HepG2 (cell line): ENCODE data around the gene ARHGEF4. TPM values are rescaled to one million over a fixed set of nuclear protein-coding genes. Genes with fewer than 3 reads are reported as not detected.

ENCODE experiments used
- DNMT3B ChIP-seq: conservative IDR thresholded peaks from 2 replicates; pipeline ENCODE4 v1.6.1; 2016; ENCODE audit warnings: missing biosample characterization, control low read depth
- KDM3A ChIP-seq: IDR thresholded peaks from 2 replicates; pipeline ENCODE4 v1.6.1; 2018; ENCODE audit warnings: low read depth, missing compliant biosample characterization
- MATR3 ChIP-seq: sonication (generic); formaldehyde crosslinking; IDR thresholded peaks from 2 replicates; pipeline ENCODE4 v1.4.0; 2020; ENCODE audit warnings: missing genetic modification reagents
- NR2C2 ChIP-seq: sonication (generic); formaldehyde crosslinking; IDR thresholded peaks from 2 replicates; pipeline ENCODE4 v1.4.0; 2020; ENCODE audit warnings: missing genetic modification reagents, mild to moderate bottlenecking, moderate library complexity, borderline replicate concordance
- PHF5A ChIP-seq: IDR thresholded peaks from one replicate; pipeline ENCODE4 v1.6.1; 2018; ENCODE audit warnings: low read depth, missing genetic modification reagents; ENCODE audit not compliant: unreplicated experiment
- RFX5 ChIP-seq: IDR thresholded peaks from 2 replicates; pipeline ENCODE4 v1.6.1; 2011; ENCODE audit warnings: low read depth, low read length, improper control_type of control experiment
- SIX1 ChIP-seq: sonication (generic); formaldehyde crosslinking; IDR thresholded peaks from 2 replicates; pipeline ENCODE4 v1.4.0; 2020; ENCODE audit warnings: missing genetic modification reagents, borderline replicate concordance
- ZNF20 ChIP-seq: sonication (generic); formaldehyde crosslinking; IDR thresholded peaks from 2 replicates; pipeline ENCODE4 v1.4.0; 2020; ENCODE audit warnings: mild to moderate bottlenecking, moderate library complexity, missing genetic modification reagents
- ZNF331 ChIP-seq: sonication (generic); formaldehyde crosslinking; IDR thresholded peaks from 2 replicates; pipeline ENCODE4 v1.4.0; 2020; ENCODE audit warnings: missing genetic modification reagents
- ZNF615 ChIP-seq: sonication (generic); formaldehyde crosslinking; IDR thresholded peaks from 2 replicates; pipeline ENCODE4 v1.5.0; 2020; ENCODE audit warnings: mild to moderate bottlenecking, missing genetic modification reagents, borderline replicate concordance
- ZSCAN25 ChIP-seq: sonication (generic); formaldehyde crosslinking; IDR thresholded peaks from 2 replicates; pipeline ENCODE4 v1.8.0; 2022; ENCODE audit warnings: mild to moderate bottlenecking, missing genetic modification reagents
- ZSCAN31 ChIP-seq: sonication (generic); formaldehyde crosslinking; IDR thresholded peaks from 2 replicates; pipeline ENCODE4 v1.5.0; 2020; ENCODE audit warnings: low read depth, mild to moderate bottlenecking, missing genetic modification reagents
- polyA plus RNA-seq, 8 experiments: library from polyadenylated mRNA; depleted of rRNA in 3 of 8; stranded (reverse) in 7 of 8; unstranded in 1 of 8; fragments of >200 nt; fragmentation: Illumina TruSeq in 4 of 8; extraction: Trizol in 4 of 8; gene quantifications; 2 replicates each; pipeline versions ENCODE4 v1.2.1 to v1.2.3, GENCODE V29; 2011 to 2016; ENCODE audit warnings: low read depth in 4 of 8, missing spikeins in 1 of 8, mixed read lengths in 1 of 8; ENCODE audit not compliant: insufficient read depth in 1 of 8
- total RNA-seq, 5 experiments: library from RNA; depleted of rRNA; stranded (reverse); fragments of >200 nt; fragmentation: Illumina TruSeq; extraction: Trizol; gene quantifications; 2 replicates each; pipeline ENCODE4 v1.2.3, GENCODE V29; 2016; ENCODE audit warnings: low read depth in 1 of 5
- TF ChIP-seq, protein P1 (sequence below): sonication (generic); formaldehyde crosslinking; IDR thresholded peaks from 2 replicates; pipeline ENCODE4 v1.4.0; 2020; ENCODE audit warnings: missing genetic modification reagents, low read depth, mild to moderate bottlenecking, borderline replicate concordance
- TF ChIP-seq, protein P2 (sequence below): sonication (generic); formaldehyde crosslinking; IDR thresholded peaks from 2 replicates; pipeline ENCODE4 v1.4.0; 2020; ENCODE audit warnings: mild to moderate bottlenecking, low read depth, missing genetic modification reagents
- TF ChIP-seq, protein P3 (sequence below): sonication (generic); formaldehyde crosslinking; IDR thresholded peaks from 2 replicates; pipeline ENCODE4 v1.5.1; 2020; ENCODE audit warnings: mild to moderate bottlenecking, missing genetic modification reagents, borderline replicate concordance
- TF ChIP-seq, protein P4 (sequence below): sonication (generic); formaldehyde crosslinking; IDR thresholded peaks from 2 replicates; pipeline ENCODE4 v1.4.0; 2020; ENCODE audit warnings: missing genetic modification reagents, borderline replicate concordance

The ARHGEF4 gene
- total and polyA plus RNA-seq, 2 of the 13 experiments (the other 11 are each of a cell fraction or from before 2014, with no cell fraction given), result 0.11 to 0.13 TPM

DNA sequence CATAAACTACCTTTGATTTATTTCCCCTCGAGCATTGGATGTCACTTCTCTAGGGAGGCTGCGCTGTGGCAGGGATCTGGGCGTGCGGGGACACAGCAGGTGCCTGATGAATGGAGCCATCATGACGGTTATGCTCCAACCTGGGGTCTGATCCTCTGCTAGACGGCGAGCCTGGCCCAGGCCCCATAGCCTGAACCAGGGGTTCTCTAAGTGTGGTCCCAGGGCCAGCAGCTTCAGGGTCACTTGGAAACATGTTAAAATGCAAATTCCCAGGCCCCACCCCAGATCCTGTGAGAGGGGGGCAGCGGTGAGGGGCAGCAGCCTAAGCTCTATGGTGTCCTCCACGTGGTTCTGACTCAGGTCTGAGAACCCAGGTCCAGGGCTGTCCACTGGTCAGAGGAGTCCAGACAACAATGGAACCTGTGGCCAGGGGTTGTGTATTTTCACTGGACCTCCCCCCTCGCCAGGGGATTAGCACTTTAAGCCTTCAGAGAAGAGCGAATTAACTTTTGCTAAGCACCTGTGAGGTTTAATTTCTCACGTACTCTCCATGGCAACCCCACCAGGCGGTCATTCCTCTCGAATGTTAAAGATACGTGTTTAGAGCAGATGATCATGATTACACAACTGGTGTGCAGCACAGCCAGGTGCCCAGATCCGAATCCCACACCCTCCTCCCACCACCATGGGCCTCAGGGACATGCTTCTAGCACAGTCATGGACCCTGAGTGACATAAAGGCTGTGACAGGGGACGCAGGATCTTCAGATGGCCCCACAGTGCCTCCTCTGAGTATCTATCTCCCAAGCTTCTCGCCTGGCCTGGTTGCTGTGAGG is 1.6 kb upstream of the ARHGEF4 start (continued):
- TF ChIP-seq MATR3 (CRISPR knock-in tag) (no peak), SIX1 (no peak), KDM3A (CRISPR knock-in tag) (no peak), ZSCAN25 (CRISPR knock-in tag) (no peak), ZNF615 (CRISPR knock-in tag) (no peak), PHF5A (CRISPR knock-in tag) (no peak), ZSCAN31 (no peak), DNMT3B (CRISPR knock-in tag) (no peak), NR2C2 (CRISPR knock-in tag) (no peak), RFX5 (no peak), ZNF331 (no peak), ZNF20 (CRISPR knock-in tag) (no peak)
- TF ChIP-seq, protein P1, sequence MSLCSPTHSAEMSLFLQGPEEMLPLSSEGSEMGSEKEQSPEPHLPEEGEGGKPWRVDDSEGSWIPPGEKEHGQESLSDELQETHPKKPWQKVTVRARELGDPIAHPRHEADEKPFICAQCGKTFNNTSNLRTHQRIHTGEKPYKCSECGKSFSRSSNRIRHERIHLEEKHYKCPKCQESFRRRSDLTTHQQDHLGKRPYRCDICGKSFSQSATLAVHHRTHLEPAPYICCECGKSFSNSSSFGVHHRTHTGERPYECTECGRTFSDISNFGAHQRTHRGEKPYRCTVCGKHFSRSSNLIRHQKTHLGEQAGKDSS (CRISPR knock-in tag), result no peak
- TF ChIP-seq, protein P2, sequence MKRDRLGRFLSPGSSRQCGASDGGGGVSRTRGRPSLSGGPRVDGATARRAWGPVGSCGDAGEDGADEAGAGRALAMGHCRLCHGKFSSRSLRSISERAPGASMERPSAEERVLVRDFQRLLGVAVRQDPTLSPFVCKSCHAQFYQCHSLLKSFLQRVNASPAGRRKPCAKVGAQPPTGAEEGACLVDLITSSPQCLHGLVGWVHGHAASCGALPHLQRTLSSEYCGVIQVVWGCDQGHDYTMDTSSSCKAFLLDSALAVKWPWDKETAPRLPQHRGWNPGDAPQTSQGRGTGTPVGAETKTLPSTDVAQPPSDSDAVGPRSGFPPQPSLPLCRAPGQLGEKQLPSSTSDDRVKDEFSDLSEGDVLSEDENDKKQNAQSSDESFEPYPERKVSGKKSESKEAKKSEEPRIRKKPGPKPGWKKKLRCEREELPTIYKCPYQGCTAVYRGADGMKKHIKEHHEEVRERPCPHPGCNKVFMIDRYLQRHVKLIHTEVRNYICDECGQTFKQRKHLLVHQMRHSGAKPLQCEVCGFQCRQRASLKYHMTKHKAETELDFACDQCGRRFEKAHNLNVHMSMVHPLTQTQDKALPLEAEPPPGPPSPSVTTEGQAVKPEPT (CRISPR knock-in tag), result no peak
- TF ChIP-seq, protein P3, sequence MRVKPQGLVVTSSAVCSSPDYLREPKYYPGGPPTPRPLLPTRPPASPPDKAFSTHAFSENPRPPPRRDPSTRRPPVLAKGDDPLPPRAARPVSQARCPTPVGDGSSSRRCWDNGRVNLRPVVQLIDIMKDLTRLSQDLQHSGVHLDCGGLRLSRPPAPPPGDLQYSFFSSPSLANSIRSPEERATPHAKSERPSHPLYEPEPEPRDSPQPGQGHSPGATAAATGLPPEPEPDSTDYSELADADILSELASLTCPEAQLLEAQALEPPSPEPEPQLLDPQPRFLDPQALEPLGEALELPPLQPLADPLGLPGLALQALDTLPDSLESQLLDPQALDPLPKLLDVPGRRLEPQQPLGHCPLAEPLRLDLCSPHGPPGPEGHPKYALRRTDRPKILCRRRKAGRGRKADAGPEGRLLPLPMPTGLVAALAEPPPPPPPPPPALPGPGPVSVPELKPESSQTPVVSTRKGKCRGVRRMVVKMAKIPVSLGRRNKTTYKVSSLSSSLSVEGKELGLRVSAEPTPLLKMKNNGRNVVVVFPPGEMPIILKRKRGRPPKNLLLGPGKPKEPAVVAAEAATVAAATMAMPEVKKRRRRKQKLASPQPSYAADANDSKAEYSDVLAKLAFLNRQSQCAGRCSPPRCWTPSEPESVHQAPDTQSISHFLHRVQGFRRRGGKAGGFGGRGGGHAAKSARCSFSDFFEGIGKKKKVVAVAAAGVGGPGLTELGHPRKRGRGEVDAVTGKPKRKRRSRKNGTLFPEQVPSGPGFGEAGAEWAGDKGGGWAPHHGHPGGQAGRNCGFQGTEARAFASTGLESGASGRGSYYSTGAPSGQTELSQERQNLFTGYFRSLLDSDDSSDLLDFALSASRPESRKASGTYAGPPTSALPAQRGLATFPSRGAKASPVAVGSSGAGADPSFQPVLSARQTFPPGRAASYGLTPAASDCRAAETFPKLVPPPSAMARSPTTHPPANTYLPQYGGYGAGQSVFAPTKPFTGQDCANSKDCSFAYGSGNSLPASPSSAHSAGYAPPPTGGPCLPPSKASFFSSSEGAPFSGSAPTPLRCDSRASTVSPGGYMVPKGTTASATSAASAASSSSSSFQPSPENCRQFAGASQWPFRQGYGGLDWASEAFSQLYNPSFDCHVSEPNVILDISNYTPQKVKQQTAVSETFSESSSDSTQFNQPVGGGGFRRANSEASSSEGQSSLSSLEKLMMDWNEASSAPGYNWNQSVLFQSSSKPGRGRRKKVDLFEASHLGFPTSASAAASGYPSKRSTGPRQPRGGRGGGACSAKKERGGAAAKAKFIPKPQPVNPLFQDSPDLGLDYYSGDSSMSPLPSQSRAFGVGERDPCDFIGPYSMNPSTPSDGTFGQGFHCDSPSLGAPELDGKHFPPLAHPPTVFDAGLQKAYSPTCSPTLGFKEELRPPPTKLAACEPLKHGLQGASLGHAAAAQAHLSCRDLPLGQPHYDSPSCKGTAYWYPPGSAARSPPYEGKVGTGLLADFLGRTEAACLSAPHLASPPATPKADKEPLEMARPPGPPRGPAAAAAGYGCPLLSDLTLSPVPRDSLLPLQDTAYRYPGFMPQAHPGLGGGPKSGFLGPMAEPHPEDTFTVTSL (CRISPR knock-in tag), result no peak
- TF ChIP-seq, protein P4, sequence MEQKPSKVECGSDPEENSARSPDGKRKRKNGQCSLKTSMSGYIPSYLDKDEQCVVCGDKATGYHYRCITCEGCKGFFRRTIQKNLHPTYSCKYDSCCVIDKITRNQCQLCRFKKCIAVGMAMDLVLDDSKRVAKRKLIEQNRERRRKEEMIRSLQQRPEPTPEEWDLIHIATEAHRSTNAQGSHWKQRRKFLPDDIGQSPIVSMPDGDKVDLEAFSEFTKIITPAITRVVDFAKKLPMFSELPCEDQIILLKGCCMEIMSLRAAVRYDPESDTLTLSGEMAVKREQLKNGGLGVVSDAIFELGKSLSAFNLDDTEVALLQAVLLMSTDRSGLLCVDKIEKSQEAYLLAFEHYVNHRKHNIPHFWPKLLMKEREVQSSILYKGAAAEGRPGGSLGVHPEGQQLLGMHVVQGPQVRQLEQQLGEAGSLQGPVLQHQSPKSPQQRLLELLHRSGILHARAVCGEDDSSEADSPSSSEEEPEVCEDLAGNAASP (CRISPR knock-in tag), result no peak
